CD4-positive, alpha-beta T cell treated with Interleukin-1 beta for 1 hour (primary cell): Measurements from ENCODE around the gene TOMM6.

Experiments
- DNase-seq, 2 donors: peaks; one replicate each; pipeline ENCODE4 v3.0.0-alpha.2; 2020 to 2022

Gene TOMM6

GRCh38 chr6:41787219-41787917 is at the start of gene TOMM6:
Gene TOMM6, plus strand, starts transcription at chr6:41787694. Its CDS starts 4 bp downstream, at chr6:41787698.
- peak; percentile 93 to 96 for DNase-seq

DNA sequence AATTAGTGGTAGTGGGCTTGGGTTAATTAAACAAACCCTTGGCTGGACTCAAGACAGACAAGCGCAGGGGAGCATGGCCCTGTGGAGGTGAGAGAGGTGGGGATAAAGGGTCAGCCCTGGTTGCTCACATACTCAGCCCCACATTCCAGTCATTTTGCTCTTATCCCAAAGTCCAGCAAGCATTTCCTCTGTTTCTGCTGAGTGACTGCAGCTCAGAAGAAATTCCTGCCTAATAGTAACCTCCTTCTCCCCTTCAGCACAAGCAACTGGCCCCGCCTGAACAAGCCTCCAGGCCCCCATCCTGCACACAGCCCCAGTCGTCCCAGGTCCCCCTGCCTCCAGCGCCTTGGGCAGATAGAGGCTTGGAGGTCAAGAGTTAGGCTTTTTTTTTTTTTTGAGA is 48.5 kb upstream of the TOMM6 start:
- DNase-seq, result no peak

DNA sequence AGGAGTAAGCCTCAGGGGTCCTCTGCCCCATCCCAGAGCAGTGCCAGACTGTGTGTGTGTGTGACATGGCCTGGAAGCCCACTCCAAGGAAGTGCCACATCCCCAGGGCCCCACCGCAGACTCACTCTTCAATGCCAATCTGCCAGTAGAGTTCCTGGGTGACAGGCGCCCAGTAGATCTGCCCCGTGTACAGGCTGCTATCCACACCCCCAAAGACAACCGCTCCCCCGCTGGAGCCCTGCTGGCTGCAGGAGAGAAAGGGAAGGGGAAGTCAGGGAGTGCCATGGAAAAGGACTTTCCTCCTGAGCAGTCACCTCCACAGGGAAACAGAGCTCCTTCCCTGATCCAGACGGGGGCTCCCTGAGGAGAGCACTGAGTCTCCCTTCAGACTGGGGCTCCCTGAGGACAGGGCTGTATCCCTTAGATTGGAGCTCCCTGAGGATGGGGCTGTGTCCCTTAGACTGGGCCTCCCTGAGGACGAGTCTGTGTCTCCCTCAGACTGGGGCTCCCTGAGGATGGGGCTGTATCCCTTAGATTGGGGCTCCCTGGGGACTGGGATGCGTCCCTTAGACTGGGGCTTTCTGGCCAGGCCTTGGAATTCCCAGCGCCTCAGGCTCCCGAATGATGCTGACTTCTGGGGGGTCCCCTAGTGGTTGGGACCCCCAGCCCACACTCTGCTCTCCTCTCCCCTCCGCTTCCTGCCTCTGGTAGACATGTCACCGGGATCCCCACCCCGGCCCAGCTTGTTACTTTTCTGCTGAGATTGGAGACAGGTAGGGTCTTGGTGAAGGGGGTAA is 46.9 kb upstream of the TOMM6 start:
- no peak for DNase-seq

DNA sequence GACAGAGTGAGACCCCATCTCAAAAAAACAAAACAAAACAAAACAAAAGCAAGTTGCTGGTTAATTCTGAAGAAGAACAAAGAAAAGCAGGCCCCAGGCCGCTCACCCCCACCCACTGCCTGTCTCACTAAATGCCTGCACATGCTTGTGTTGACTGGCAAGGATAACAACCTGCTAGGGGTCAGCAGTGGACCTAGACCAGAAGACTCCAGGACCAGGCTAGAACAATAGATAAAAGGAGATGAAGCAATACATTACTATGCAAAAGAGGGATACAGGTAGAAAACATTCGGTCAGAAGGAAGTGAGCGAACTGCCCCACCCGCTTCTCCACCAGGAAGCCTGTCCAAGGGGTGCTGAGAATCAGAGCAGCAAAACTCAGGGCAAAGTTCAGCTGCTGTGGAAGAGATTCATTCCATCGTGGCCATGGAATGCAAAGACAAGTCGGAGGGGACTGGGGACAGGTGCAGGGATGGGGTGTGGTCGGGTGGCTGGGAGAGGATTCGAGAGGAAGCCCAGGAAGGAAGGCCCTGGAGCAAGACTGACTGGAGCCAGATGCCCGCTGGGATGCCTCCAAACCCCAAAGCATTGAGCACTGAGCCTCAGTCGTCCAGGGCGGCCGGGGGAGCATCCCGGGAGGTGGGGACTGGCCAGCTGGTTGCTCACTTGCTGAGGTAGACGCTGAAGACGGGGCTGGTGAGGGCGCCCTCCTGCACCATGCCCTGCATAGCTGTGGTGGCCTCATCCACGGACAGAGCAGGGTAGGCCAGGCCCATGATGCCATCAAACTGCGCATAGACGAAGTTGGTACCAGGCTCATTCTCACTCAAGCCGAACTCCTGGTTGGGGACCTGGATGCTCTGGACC is 45.6 kb upstream of the TOMM6 start:
- no peak for DNase-seq

GRCh38 chr6:41743406-41744235 is 43.9 kb upstream of the TOMM6 start:
- DNase-seq, result no peak

- DNase-seq, result no peak
These were observed 43.2 kb upstream of the TOMM6 start for GRCh38 chr6:41744236-41744787.

DNA sequence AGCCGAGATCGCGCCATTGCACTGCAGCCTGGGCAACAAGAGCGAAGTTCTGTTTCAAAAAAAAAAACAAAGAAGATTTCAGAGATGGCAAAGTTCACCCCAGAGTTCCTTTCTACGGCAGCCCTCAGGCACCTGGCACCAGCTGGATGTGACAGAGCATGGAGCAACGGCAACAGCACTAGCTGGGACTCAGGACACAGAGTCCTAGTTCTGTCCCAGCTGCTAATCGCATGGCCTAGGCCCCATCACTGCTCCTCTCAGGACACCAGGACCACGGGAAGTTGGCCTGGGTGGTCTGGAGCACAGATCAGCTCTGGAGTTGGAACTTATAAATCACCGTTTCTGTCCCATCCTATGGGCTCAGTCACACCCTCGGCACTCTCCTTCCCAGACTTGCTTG is 41.4 kb upstream of the TOMM6 start:
- DNase-seq, result no peak

DNA sequence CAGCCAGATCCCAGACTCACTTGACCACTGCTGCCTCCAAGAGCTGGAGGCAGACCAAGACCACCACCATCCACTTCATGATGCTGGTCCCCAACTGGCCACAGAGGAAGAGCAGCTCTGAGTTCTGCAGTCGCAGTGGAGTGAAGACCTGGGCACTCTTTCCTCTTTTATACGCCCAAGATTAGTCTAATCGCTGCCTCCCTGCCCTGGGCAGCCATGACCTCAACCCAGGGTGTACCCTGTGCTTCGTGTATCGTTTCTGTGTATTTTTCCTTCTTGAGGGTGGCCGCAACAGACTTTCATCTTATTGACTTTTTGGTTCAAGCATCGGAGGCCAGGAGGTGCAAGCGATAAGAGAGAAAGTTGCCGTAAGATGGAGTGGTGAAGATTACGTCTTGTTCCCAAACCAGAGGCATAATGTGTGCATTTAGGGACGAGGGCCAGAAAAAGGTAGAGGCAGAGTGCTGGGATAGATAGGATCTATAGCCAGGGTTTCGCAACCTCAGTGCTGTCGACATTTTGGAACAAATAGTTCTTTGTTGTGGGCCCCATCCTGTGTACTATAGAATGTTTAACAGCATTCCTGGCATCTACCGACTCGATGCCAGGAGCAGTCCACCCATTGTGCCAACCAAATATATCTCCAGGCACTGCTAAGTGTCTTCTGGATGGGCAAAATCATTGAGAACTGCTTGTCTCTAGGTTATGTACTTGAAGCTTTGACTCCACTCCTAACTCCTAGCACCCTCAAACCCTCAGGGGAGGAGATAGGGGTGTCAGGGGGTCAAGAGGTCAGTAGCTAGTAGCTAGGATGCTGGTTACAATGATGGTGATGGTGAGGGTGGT is 40.0 kb upstream of the TOMM6 start, which contains the start of gene PGC:
Gene PGC, minus strand, starts transcription at position 142 of the 846 bp plus-strand sequence. Its CDS starts 63 bp downstream, at position 79.
- DNase-seq, result no peak

- no peak for DNase-seq
These were observed 39.4 kb upstream of the TOMM6 start for GRCh38 chr6:41748102-41748477.

DNA sequence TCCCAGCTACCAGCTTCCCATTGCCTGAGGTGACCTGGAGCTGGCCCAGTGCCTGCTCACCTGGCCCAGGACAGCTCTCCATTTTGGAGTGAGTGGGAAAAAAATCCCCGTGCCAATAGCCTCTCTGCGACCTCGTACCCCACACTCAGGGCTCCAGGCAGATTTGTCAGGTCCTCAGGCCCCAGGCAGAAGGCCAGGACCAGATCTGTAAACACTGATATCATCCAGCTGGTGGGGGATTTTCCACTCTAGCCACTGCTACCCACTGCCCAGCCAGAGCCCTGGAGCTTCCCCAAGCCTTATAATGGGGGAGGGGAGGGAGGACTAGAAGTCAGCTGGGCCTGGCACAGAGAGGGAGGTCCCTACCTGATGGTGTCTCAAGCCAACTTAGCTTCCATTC is 39.0 kb upstream of the TOMM6 start:
- no peak for DNase-seq

DNA sequence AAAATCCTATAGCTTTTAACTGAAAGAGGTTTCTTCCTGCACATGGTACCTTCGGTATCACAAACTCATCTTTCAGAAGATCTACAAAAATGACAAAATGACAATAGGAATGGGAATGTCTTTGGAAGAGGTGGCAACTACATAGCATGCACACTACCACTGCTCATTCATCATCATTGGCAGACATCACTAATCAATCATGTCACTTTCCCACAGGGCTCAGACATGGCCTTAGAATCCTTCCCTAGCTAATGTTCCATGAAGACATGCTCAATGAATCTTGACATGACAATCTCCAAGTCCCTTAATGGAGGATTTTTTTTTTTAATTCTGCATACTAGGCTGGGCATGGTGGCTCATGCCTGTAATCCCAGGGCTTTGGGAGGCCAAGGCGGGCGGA is 37.1 kb upstream of the TOMM6 start:
- DNase-seq, result no peak

DNA sequence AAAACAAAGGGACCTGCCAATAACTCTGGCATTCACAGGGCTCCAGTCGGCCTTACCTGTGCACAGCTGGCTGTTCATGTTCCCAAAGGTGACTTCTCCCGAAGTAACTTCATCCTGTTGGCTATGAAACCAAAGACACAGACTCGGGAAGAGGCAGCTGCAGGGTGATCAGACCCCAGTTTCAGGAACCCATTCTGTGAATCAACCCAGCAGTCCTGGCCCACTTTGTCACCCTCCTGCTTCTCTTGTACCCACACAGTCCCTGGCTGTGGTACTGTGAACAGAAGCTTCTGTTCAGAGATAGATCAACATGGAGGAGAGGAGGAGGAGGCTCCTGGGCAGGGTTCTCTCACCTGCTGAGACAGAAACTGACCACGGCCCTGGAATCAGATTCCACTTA is 31.6 kb upstream of the TOMM6 start:
- no peak for DNase-seq

DNA sequence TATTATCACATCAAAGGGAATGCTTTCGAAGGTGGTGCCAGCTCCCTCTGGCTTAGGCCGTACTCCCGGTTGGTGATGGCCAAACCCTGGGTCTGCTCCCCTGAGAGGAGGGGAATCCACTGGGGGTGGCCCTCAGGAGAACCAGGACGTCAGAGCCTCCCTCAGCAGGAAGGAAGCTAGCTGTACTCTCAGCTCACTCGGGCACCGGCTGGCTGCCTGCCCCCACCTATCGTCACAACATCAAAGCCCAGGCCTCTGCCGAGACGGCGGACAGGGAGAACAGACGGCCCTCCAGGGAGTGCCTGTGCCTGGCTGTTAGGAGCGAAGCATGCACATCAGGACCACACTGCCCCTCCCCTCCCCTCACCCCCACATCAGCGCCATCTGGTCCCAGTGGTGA is 31.1 kb upstream of the TOMM6 start:
- no peak for DNase-seq

- DNase-seq, result no peak
These were observed 30.2 kb upstream of the TOMM6 start for GRCh38 chr6:41757271-41757670.

DNA sequence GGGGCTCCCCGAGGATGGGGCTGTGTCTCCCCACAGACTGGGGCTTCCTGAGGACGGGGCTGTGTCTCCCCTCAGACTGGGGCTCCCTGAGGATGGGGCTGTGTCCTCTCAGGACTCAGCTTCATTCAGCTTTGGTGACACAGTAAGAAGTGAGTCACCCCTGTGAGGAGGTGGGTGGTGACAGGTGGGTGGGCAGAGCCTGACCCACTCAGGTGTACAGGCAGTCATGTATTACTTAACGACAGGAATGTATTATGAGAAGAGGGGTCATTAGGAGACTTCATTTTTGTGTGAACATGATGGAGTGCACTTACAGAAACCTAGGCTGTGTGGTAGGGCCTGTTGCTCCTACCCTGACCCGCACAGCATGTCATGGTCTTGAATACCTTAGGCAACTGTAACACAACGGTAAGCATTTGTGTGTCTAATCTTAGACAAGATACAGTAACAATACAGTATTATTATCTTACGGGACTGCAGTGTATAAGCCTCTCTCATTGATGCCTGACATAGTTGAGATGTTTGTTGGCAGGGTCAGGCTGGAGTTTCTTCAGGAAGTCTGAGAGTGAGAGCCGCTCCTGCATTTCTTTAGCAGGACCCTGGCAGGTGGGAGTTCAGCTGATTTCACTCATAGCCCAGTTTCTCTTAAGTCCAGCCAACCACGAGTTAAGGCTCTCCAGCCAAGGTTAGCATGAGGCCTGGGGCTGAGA is 29.4 kb upstream of the TOMM6 start:
- DNase-seq, result no peak

DNA sequence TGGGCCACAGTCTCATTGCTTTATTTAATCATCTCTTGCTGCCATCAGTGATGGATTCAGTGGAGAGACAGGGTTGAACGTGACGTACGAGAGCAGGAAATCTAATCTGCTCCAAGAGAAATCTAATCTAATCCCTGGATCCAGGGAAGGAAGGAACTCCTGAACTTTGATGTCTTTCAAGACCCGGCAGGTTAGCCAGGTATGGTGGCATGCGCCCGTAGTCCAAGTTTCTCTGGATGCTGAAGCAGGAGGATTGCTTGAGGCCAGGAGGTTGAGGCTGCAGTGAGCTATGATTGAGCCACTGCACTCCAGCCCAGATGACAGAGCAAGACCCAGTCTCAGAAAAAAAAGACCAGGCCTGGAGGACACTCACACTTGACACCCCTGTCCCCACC is 28.9 kb upstream of the TOMM6 start:
- no peak for DNase-seq

- no peak for DNase-seq
These were observed 28.2 kb upstream of the TOMM6 start for GRCh38 chr6:41759106-41759904.

- no peak for DNase-seq
These were observed 27.5 kb upstream of the TOMM6 start for GRCh38 chr6:41759905-41760579.

DNA sequence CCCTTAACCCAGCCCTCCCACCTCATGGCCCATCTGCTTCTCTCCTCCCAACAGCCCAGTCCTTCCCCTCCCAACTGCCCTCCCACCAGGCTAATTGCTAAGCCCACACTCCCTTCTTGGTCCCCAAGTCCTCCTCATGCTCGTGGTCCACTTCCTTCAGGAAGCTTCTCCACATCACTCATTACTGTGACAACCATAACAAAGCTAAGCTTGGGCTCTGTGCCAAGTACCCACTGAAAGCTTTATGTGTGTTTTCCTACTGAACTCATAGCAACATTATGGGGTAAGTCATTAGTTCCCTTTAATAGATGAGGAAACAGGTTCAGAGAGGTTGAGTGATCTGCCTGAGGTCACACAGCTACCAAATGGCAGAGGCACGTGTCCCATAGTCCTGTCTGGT is 24.0 kb upstream of the TOMM6 start:
- DNase-seq, result no peak
